Fibroblast of skin of back (primary cell): ENCODE results near the gene TCEANC2.
A peak's percentile ranks its signal among the peaks of the same experiment; 100 is the strongest.
"Not testable (repeated sequence)": the region's sequence is repeated elsewhere in the genome, so short reads cannot be mapped to it uniquely, and the experiment has no call there.

Experiments used
- DNase-seq: peaks from one replicate; pipeline ENCODE4 v3.0.0-alpha.2; 2013

TCEANC2 gene

DNA sequence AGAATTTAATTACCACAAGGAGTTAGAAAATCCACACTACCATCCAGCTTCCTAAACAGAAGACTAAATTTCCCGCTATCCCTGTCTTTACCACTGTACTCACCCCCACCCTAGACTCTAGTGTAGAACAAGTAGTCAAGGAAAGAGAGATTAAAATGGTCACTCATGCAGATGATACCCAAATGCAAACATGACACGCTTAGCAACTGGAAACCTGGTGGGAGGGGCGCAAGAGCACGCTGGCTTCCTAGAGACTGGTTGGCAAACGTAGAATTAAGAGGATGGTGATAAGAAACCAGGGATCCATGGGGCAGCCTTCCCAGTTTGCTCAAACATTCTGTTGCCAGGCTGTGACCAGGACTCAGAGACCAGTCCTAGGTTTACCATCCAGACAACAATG lies 25.6 kb upstream of the TCEANC2 start:
- no peak for DNase-seq

DNA sequence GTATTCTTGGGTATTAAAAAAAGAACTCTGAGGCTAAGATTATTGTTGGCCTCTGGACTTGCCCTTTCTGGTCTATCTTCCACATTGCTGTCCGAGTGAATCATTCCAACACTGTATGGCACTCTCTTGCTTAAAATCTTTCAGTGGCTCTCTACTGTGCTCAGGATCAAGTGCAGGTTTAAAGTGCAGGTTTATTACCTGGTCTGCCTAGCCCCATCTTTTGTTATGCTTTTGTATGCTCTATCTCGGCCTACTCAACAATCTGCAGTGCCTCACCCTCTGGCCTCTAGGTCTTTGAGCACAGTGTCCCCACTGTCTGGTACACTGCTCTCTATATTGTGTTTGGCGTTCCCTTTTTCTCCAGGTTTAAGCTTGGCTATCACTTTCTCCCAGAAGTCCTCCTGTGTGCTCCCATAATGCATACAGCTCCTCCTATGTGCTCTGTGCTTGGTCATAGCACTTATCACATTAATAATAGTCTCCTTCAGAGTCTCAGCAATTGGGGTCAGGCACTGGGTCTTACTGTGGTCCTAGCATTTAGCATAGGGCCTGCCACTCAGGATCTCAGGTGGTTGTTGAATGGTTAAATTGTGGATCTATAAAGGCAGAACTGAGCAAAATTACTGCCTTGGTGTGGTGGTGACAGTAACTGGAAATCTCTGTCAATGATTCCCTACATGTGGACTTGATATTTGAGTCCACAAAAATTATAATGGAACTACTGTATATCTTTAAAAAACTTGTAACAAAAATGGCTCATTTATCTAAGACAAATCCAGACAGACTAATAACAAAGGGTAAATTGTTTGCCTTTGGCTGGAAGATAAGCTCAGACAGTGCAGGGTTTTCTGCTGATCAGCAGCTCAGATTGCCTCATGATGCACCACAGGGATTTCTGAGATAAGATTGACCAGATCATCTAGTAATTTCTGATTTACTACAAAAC lies 24.8 kb upstream of the TCEANC2 start:
- DNase-seq, result no peak

DNA sequence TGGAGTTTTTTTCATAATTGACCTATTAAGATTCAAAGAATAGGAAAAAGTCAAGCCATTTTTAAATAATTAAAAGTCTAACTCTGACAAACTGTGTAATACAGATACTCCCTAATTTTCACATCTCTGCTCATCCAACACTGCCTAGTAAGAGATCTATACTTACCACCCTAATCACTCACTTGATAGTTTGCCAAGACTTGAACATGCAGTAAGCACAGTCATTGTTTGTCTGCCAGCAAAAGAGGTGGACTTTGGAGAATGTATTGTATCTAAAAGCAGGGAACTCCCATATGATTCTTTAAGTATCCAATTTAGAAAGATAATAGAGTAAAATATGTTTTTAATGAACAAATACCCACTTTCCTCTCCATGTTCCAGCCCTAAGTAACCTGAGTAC lies 15.9 kb upstream of the TCEANC2 start:
- DNase-seq, result peak; percentile 11

DNA sequence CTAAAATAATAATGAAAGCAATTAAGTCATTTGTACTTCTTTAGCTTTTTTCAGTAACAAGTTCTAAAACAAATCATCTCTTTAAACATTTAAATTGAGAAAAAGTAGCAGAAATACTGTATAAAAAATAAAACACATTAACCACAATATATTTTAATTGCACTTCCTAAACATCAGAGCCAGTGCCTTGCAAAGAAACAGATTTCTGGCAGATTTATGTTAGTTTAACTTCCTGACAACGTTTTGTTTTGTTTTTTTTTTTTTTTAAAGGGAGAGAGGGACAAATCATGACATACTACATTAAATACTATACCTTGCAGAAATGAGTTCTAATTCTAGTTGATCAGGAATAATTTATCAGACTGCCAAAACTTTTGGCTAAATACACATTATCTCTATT lies 11.6 kb upstream of the TCEANC2 start:
- no peak for DNase-seq

DNA sequence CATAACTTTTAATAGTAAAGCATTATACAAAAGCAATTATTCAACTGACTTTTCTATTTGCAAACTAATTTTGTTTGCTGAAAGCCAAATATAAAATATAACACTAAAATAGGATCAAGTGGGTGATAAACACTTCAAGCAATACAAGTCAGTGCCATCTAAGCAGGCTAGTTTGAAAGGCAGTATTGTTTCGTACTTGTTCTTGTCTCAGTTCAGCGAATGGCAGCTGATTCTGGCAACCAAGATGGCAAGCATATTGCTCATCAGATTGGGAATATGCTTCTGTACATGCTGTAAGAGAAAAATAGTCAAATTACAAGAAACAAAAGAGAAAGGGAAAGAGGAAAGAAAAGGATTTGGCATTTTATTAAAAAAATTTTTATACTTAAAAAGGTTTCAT lies 7.9 kb upstream of the TCEANC2 start:
- DNase-seq, result no peak

DNA sequence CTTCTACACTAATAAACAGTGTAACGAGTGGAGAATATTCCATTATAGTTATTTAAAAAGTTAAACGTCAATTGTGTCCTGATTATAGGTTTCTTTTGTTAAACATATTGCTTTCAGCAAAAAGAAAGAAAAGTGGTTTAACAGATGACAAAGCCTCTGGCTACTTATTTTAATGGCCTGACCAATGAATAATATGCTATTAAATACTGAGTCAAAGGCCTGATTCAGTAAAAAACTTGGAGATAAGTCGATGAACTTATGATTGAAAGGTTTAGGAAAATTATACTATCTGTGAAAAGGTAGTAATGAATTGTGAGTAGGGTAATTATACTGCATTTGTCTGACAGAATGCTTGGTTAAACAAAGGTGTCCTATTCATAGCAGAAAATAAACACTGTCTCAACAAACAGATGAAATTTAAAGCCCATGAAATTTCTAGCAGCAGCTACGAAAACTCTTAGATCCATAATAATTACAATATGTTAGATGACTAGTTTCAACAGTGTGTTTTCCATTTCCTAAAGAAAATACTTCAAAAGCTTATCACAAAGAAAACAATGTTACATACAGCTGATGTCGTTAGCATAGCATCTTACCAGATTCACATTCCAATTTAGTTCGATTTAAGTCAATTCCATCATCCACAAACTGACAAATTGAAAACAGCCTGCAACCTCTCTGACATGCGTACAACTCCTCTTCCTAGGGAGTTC lies 6.6 kb upstream of the TCEANC2 start:
- peak; percentile 50 for DNase-seq

DNA sequence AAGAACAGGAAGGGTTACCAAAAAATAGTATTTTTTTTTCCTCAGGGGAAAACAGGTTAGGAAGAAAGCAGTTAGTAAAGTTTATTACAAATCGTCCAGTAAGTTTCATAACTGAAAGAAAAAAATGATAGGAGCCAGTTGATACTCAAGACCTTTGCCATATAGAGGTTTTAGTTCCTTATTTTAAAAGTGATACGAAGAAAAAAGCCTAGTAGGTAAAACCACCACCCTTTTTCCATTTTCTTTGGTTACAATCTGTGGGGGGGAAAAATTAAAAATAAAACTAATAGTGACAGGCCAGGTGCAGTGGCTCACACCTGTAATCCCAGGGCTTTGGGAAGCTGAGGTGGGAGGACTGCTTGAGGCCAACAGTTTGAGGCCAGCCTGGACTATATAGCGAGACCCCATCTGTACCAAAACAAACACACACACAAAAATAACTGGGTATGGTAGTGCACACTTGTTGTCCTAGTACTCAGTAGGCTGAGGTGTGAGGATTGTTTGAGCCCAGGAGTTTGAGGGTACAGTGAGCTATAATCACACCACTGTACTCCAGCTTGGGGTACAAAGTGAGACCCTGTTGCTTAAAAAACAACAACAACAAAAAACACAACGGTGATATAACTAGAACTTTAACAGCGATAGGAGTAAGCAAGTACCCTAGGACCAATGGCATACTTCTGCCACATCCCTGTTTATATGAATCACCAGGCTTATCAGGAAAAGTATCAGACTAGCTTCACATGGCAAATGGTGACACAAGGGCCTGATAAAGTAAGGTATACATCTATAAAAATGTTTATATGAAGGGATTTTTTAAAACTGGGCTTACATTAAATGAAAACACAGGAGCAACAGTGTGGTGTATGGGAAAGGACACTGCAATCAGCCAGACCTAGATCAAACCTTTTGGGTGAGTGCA lies 5.8 kb upstream of the TCEANC2 start:
- no peak for DNase-seq

DNA sequence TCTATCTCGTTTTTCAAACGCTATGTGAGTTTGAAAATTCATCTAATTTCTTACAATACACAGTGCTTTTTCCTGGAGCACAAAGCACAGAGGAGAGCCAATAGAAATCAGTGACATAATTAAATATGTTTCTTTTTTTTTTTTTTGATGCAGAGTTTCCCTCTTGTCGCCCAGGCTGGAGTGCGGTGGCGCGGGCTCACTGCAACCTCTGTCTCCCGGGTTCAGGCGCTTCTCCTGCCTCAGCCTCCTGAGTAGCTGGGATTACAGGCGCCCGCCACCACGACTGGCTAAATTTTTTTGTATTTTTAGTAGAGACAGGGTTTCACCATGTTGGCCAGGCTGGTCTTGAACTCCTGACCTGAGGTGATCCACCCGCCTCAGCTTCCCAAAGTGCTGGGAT lies 3.0 kb upstream of the TCEANC2 start:
- not testable (repeated sequence) for DNase-seq

DNA sequence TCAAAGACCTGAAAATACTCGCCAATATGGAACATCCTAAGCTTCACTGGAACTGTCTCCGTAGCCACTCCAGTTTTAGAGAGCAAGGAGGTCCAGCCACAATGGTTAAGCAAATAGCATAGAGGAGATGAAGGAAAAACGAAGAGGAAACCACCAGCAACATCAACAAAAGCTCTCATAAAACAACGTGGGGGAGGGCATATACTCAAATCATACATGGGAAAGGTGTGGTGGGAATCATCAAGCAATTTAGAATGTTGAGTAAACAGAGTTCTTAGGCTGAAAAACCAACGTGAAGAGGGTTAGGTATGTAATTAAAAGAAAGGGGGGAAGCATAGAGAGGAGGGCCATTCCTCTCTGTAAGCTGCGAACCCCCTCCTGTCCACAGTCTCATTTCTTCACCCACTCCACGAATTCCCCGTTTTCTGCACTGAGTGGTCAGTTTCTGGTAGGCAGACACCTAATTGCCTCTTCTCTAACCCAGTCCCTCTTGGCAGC lies 1.4 kb upstream of the TCEANC2 start:
- DNase-seq, result no peak

DNA sequence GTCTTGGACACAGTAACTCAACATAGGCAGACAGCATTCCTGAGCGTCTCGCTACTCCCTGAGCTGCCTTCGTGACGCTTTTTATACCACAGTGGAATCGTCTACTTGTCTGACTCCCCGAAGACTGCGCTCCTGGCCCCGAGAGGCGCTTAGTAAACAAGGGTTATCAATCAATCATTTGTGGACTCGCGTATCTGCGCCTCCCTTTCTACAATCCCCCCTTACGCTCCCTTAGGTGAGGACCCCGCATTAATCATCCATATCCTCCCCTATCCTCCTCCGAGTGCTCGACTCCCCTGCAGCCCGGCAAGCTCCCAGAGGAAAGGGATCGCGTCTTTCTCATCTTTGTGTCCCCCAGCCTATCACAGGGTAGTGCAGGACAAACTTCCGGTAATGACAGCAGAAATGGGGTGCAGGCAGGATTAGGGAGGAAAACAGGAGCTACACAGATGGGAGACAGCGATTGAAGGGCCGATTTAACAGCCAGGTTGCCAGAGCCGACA lies 926 bp upstream of the TCEANC2 start:
- peak; percentile 72 for DNase-seq

DNA sequence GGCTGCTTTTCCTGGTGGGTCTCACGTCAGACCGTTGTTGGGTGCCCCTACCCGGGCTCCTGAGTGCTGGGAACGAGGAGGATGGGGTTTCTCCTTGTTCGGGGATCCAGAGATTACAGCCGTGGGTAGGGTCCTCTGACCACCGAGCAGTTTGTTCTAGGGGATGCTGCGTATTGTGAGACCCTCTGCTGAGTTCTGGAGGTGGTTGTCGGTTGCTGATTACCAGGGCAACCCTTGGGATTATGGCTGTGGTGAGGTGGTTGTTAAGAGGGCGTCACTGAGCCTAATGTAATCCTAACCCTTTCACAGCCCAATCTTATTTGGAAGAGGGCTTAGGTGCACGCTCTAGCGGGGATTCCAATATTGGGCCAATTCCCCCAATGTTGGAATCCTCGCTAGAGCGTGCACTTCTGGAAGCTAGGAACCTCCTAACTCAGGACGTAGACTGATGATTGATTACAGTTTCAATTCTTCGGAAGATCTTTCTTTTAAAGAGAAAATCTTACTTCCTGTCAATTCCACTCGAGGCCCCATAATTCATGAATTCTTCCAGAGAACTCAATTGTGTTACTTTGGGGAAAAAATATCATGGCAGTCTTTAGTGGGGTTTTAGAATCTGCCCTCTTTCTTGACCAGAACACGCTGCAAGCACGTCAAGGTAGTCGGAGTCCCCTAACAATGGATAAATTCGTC lies 483 bp downstream of the TCEANC2 start:
- DNase-seq, result peak; percentile 11

DNA sequence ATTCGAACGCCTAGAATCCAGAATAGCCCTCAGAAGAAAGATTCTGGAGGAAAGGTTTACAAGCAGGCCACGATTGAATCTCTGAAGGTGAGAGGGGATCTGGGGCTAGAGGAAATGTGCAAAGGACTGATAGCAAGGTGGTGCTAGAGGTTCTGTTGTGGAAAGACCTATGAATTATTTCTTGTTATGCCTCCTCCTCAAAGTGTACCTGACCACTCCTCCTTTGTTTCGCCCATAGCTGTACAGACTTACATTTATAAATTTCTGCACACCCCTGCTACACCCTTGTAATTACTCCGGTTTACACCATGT lies 986 bp downstream of the TCEANC2 start:
- no peak for DNase-seq

DNA sequence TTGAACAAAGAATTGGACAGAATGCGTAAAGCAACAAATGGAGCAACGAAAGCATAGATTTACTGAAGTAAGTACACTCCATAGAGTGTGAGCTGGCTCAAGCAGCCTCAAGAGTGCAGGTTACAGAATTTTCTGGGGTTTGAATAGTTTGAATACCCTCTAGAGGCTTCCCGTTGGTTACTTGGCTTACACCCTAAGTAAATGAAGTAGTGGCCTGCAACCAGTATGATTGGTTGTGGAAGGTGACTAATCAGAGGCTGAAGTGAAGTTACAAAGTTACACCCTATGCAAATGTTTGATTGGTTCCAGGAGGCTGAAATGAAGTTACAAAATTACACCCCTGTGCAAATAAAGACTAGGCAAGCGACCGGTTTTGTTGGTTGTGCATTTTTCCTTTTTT lies 10.9 kb downstream of the TCEANC2 start:
- peak; percentile 18 for DNase-seq

DNA sequence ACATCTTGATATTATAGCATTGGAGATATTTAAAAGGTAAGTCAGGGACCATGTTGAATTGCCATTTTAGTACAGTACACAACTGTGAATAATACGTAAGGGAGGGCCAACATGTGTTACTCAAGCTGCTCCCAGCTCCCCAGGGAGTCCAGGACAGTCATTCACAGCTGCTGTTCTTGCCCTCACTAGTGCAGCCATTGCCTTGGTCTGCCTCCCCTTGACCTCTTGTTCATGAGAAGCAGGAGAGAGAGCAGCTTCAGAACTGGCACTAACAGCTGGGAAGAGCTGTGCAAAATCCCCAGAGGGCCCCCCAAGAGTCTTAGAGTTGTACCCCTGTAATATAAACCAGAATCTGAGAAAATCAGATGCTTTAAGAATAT lies 16.4 kb downstream of the TCEANC2 start:
- peak; percentile 46 for DNase-seq

DNA sequence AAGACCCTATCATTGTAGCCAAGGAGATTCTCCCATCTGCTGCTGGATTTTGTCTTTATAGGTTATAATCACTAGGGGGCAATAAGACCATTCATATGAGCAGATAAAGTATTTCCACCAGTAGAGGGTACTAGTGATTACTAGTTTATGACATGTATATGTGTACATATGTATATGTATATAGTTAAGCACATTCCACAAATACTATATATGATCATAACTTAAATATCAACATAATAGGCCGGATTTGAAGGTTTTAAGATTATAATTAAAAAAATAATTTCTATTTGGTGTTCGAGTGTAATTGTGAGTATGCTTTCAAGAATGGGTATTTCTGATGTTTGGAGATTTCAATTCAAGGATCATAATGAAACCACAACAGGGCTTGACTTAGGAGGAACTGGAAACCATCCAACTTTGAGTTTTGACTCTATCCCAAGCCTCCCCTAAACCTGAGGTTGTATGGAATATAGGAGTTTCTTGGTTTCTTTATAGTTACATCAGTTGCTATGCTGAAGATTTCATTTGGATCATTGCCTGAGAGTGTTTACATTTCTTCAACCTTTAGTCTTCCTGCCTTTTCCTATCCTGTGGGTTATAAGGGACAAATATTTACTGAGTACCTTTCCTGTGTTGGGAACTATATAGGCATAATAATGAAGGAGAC lies 16.9 kb downstream of the TCEANC2 start:
- peak; percentile 65 for DNase-seq

DNA sequence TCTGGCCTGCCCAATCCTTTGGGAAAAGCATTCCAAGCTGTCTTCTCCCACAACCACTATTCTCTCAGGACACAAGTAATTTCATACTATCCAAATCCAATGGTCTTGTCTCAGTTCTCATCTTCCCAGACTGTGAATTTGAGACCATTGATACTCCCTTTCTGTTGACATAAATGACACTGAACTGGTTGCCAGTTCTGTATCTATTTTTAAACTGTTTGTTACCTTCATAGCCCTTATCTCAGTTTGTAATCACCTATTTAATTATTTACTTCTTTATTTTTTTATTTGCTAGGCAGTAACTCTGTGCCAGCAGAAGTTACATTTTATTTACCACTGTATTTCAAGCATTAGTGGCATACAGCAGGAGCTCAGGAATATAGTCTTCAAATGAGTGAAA lies 24.0 kb downstream of the TCEANC2 start:
- DNase-seq, result no peak

DNA sequence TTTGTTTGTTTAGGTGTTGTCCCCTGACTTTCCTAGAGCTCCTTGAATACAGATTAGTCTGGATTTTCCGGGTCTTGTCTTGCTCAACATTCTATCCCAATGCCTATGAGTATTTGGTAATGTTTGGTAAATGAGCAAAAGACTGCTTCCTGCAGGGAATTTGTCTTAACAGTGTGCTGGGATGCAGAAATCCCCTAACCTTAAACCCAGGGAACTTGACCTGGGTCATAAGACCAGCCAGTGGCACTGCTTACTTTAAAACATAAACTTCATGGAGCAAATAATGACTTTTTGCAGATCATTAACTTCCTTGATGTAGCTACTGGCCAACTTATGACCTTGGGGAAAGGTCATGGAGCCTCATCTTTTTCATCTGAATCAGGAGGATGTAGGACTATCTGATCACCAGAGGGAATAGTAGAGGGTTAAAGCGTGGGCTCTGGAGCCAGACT lies 27.2 kb downstream of the TCEANC2 start:
- DNase-seq, result no peak

DNA sequence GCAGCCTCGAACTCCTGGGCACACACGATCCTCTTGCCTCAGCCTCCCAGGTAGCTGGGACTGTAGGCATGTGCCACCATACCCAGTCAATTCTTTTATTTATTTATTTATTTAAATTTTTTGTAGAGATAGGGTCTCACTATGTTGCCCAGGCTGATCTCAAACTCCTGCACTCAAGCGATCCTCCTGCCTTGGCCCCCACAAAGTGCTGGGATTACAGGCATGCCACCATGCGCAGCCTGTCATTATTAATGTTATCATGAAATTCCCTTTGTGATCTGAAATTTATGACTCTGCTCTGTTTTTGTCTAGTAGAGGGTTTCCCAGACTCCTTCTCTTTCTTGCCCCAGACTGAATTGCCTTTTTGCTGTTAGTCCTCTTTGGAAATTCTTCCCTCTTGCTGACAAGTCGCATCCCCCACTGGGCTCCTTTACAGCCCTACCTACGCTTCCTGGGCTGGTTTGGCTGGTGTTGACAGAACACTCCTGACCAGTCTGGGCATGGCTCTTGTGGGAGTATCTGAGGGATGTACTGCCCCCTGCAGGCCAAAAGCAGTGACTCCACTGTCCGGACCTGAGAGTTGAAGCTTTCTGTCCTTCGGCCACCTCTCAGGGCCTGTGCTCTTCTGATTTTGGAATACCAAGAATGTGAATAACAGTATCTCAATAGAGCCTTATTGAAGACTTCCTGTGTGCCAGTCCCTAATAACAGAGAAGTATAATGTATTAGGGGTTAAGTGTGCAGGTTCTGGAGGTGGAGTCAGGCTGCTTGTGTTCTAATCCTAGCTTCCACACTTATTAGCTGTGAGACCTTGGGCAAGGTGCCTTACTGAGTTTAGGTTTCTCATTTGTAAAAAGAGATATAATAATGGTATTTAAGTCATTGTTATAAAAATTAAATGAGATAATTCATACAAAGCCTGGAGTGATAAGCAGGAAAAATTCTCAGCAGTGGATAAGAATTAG lies 28.2 kb downstream of the TCEANC2 start:
- DNase-seq, result peak; percentile 50

DNA sequence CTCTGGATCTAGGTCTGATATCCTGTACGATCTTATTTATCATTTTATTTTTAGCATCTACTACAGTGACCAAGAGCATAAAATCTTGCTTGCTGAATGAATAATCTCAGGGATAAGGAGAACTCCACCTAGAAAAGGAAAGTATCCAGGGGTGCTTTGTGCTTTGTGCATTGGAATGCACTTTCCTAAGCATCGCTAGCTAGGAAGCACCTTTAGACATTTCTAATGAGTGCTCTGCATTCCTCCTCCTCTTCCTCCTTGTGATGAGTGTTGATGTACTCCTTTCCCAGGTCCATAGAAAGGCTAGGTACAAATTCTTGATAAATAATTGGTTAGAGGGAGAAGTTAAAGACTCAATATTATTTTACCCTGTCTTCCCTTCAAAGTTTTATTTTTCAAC lies 31.4 kb downstream of the TCEANC2 start:
- no peak for DNase-seq

DNA sequence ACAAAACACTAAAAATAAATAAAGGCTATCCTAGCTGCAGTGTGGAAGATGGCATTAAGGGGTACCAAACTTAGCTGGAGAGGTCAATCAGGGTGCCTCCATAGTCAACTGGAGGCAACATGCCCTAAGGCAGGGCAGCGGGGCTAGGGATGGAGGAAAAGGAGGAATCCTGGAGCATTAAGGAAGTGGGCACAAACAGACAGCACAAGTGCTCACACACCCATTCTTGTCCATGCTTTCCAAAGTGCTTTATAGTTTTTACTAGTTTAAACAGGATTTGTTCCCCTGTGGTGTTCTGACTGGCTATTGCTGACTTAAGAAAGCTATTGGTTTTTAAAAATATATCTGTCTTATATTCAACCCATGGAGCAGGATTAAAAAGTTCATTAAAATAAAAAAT lies 33.3 kb downstream of the TCEANC2 start:
- no peak for DNase-seq
